GM18505 (cell line): ENCODE measurements around the gene GRM7.
"Not testable (repeated sequence)": the region's sequence is repeated elsewhere in the genome, so short reads cannot be mapped to it uniquely, and the experiment has no call there.

Source experiments
- ATAC-seq: cut with Tn5 transposase; IDR thresholded peaks from one replicate; pipeline ENCODE4 v1.9.1; 2021; ENCODE audit not compliant: unreplicated experiment
- POLR2A ChIP-seq: IDR thresholded peaks from 4 replicates; pipeline ENCODE4 v1.6.1; 2011; ENCODE audit warnings: borderline replicate concordance; ENCODE audit not compliant: insufficient read depth, insufficient read length; ENCODE audit errors: extremely low read depth

The GRM7 gene

GRCh38 chr3:6921066-6921465 is 60.2 kb downstream of the GRM7 start:
- no peak for ATAC-seq
- TF ChIP-seq POLR2A = no peak

GRCh38 chr3:6921876-6922275 is 61.0 kb downstream of the GRM7 start:
- ATAC-seq = no peak

GRCh38 chr3:6928064-6928463 is 67.1 kb downstream of the GRM7 start:
- no peak for TF ChIP-seq POLR2A
- ATAC-seq = no peak

More at GRCh38 chr3:6921876-6922275, 61.0 kb downstream of the GRM7 start:
- no peak for TF ChIP-seq POLR2A

GRCh38 chr3:6929918-6930317 is 69.0 kb downstream of the GRM7 start:
- ATAC-seq = no peak
- no peak for TF ChIP-seq POLR2A

- ATAC-seq = not testable (repeated sequence)
Measured at GRCh38 chr3:6935418-6935817, 74.5 kb downstream of the GRM7 start.

GRCh38 chr3:6935970-6936369 is 75.1 kb downstream of the GRM7 start:
- no peak for TF ChIP-seq POLR2A
- no peak for ATAC-seq

GRCh38 chr3:6962801-6963200 is 101.9 kb downstream of the GRM7 start:
- ATAC-seq = no peak
- no peak for TF ChIP-seq POLR2A

- ATAC-seq = no peak
- no peak for TF ChIP-seq POLR2A
Measured at GRCh38 chr3:6965881-6966280, 105.0 kb downstream of the GRM7 start.

GRCh38 chr3:6971933-6972332 is 111.0 kb downstream of the GRM7 start:
- no peak for ATAC-seq
- TF ChIP-seq POLR2A = no peak

GRCh38 chr3:6985848-6986247 is 124.9 kb downstream of the GRM7 start:
- ATAC-seq = no peak
- no peak for TF ChIP-seq POLR2A

- no peak for ATAC-seq
- TF ChIP-seq POLR2A = no peak
Measured at GRCh38 chr3:6989608-6990291, 128.8 kb downstream of the GRM7 start.

GRCh38 chr3:6994081-6994668 is 133.3 kb downstream of the GRM7 start:
- no peak for ATAC-seq
- no peak for TF ChIP-seq POLR2A

- TF ChIP-seq POLR2A = no peak
- ATAC-seq = no peak
Measured at GRCh38 chr3:7000501-7000900, 139.6 kb downstream of the GRM7 start.

GRCh38 chr3:7001370-7001769 is 140.5 kb downstream of the GRM7 start:
- no peak for ATAC-seq
- TF ChIP-seq POLR2A = no peak

GRCh38 chr3:7015683-7016440 is 154.9 kb downstream of the GRM7 start:
- ATAC-seq = no peak
- no peak for TF ChIP-seq POLR2A
